ENCODE results near the gene AKR1A1. TPM values are rescaled to one million over a fixed set of nuclear protein-coding genes. Genes with fewer than 3 reads are reported as not detected.

The AKR1A1 gene
- total RNA-seq, 4 donors from 2014 or later = 57.8 to 91.3 (median 82.1) TPM

DNA sequence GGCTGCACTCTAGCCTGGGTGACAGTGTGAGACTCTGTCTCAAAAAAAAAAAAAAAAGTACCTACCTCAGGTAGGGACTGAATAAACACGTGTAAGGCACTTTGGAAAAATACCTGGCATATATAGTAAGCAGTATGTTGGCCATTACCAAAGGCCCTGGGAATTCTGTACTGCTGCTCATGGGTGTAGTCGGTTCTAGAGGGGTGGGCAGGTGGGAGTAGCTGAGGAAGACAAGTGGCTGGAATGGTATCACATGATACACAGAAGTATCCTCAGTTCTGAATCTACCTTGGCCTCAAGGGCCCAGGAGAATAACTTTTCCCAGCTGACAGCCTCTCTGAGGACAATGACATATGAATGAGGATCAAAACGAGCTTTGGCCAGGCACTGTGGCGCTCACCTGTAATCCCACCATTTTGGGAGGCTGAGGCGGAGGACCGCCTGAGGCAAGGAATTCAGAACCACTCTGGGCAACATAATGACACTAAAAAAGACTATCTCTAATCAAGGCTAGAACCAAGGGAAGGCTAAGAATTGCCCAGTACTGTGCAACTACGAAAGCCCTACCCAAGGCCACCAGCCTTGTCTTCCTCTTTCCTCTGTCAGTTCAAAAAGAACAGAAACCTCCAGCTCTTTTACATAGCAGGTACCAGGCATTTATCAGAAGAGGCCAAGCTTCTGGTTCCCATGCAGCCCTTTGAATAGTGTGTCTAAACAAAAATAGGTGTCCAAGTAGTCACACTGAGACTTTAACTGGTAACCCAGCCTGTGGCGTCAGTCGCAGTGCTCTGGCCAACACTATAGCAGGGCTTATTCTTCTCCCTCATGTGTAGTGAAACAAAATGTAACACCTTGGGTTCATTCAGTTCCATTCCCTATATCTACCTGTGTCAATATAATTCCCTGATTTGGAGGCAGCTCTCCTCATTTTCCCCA lies 40.3 kb upstream of the AKR1A1 start:
- no peak for TF ChIP-seq CTCF (IDR thresholded peaks at IDR 0.05; ENCODE audit: low read depth)

DNA sequence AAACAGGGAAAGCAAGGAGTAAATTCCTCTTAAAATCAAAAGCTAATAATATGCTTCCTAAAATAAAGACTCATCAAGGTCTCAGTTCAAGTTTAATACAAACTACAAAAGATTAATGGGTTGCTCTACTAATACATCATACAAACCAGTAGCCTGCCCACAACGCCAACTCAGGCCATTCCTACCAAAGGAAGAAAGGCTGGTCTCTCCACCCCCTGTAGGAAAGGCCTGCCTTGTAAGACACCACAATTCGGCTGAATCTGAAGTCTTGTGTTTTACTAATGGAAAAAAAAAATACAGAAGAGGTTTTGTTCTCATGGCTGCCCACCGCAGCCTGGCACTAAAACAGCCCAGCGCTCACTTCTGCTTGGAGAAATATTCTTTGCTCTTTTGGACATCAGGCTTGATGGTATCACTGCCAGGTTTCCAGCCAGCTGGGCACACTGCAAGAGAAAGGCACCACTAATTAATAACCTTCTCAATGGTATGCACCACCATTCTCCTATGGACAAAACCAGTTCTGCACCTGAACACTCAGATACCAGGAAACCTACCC lies 39.6 kb upstream of the AKR1A1 start:
- TF ChIP-seq CTCF (IDR thresholded peaks at IDR 0.05; ENCODE audit: low read depth) = no peak

DNA sequence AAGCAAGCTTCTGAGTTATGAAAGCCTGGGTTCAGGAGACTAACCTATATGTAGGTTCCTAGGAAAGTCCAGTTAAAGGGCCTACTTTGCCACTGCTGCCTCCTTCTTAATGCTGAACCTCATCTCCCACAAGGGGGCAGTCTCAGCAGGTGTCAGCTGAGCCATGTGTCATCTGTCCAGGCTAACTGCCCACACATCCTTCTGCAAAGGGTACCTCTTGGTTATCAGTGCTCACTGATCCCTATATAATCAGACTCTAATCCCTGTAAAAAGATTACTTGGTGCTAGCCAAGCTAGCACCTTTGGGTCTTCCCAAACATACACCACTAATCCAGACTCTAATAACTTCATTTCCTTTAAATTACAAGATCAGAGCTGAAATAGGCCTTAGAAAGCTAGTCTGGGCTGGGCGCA lies 38.0 kb upstream of the AKR1A1 start:
- TF ChIP-seq CTCF (IDR thresholded peaks at IDR 0.05; ENCODE audit: low read depth) = no peak

DNA sequence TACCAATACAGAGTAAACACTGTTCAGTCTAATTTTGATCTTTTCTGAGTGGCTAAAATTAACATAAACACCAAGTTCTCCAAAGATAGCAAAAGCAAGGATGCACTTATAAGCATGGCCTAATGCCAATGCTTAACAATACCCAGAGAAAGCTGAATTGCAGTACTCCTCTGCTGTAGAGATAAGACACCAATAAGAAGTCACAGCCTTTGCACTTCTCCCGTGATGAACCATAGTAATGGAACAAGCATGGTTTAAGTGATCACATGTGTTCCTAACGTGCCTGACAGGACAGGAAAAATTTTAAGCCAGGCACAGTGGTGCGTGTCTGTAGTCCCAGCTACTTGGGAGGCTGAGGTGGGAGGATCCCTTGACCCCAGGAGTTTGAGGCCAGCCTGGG lies 34.6 kb upstream of the AKR1A1 start:
- TF ChIP-seq CTCF (IDR thresholded peaks at IDR 0.05; ENCODE audit: low read depth) = no peak

GRCh38 chr1:45516465-45516864 lies 34.2 kb upstream of the AKR1A1 start:
- TF ChIP-seq CTCF (IDR thresholded peaks at IDR 0.05; ENCODE audit: low read depth) = no peak

DNA sequence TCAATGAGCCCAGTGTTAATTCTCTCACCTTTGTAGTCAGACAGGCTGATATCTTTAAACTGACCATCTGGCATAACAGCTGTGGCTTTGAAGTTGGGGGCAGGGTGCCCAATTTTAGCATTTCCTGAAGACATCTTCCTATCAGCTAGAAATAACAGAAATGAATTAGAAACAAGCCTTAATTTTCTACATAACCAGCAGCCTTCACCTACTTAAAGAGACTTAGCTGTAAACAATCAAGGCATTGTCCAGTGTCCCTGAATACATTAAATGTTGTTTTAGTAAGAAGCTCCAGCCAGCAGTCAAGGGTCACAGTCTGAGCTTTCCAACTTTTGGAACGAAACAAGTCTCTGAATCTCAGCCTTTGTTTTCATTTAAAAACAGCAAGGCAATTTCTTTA lies 31.7 kb upstream of the AKR1A1 start:
- TF ChIP-seq CTCF (IDR thresholded peaks at IDR 0.05; ENCODE audit: low read depth) = no peak

All from subcutaneous adipose tissue (tissue), 4 donors.